ENCODE results near the gene KANSL1.

Gene KANSL1

DNA sequence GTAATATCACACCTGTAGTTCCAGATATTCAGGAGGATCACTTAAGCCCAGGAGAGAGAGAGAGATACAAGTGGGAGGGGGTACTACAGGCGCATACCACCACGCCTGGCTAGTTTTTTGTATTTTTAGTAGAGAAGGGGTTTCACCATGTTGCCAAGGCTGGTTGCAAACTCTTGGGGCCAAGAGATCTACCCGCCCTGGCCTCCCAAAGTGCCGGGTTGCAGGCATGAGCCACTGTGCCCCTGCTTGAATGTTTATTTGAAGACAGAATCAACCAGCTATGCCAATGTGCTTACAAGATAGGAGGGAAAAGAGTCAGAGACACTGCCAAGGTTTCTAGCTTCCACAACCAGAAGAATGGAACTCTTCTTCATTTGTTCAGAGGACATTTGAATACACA lies 106.4 kb downstream of the KANSL1 start:
- TF ChIP-seq YY1 (IDR thresholded peaks at IDR 0.05; ENCODE audit: low read depth) (no peak), CREB1 (IDR thresholded peaks at IDR 0.05; ENCODE audit: low read depth) (no peak)

- TF ChIP-seq CEBPB (IDR thresholded peaks at IDR 0.05) (no peak), TCF12 (IDR thresholded peaks at IDR 0.05; ENCODE audit: low read depth) (no peak), TAF1 (IDR thresholded peaks at IDR 0.05; ENCODE audit: low read depth) (no peak), NFIC (IDR thresholded peaks at IDR 0.05) (no peak), CREB1 (IDR thresholded peaks at IDR 0.05; ENCODE audit: low read depth) (no peak), USF1 (IDR thresholded peaks at IDR 0.05) (no peak), EP300 (IDR thresholded peaks at IDR 0.05; ENCODE audit: borderline replicate concordance) (no peak), MAX (IDR thresholded peaks at IDR 0.05) (no peak), TEAD4 (IDR thresholded peaks at IDR 0.05) (no peak), REST (IDR thresholded peaks at IDR 0.05; ENCODE audit: low read depth) (no peak), YY1 (IDR thresholded peaks at IDR 0.05; ENCODE audit: low read depth) (no peak), EGR1 (IDR thresholded peaks at IDR 0.05) (no peak)
Measured at GRCh38 chr17:46085522-46085921, 107.7 kb downstream of the KANSL1 start.

DNA sequence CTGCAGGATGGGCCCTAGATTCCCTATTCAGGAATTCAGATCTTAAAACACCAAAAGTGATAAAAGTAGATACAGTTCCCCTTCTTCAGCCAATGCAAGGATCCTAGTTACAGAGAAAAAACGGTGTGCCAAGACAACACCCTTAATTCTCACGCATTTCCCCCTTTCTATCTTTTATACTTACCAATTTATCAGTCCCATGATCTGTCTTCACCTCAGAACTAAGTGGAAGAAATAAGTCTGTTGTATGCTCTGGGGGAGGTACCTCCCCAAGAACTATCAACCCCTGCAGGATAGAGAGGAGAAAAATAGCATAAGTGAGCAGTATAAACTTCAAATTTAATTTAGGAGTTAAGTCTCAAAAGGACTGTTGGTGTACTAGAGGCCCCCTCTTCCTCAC lies 111.0 kb downstream of the KANSL1 start:
- TF ChIP-seq CEBPB (IDR thresholded peaks at IDR 0.05) (no peak), TEAD4 (IDR thresholded peaks at IDR 0.05) (no peak), REST (IDR thresholded peaks at IDR 0.05; ENCODE audit: low read depth) (no peak), FOXM1 (IDR thresholded peaks at IDR 0.05; ENCODE audit: borderline replicate concordance, low read depth) (no peak), NFIC (IDR thresholded peaks at IDR 0.05) (no peak), YY1 (IDR thresholded peaks at IDR 0.05; ENCODE audit: low read depth) (no peak), RAD21 (IDR thresholded peaks at IDR 0.05; ENCODE audit: low read depth) (no peak), USF1 (IDR thresholded peaks at IDR 0.05) (no peak), TAF1 (IDR thresholded peaks at IDR 0.05; ENCODE audit: low read depth) (no peak), EGR1 (IDR thresholded peaks at IDR 0.05) (no peak), ZBTB7A (IDR thresholded peaks at IDR 0.05; ENCODE audit: low read depth) (no peak), CREB1 (IDR thresholded peaks at IDR 0.05; ENCODE audit: low read depth) (no peak), TCF12 (IDR thresholded peaks at IDR 0.05; ENCODE audit: low read depth) (no peak)

- TF ChIP-seq NFIC (IDR thresholded peaks at IDR 0.05) (no peak), RAD21 (IDR thresholded peaks at IDR 0.05; ENCODE audit: low read depth) (no peak), TAF1 (IDR thresholded peaks at IDR 0.05; ENCODE audit: low read depth) (no peak), EP300 (IDR thresholded peaks at IDR 0.05; ENCODE audit: borderline replicate concordance) (no peak), YY1 (IDR thresholded peaks at IDR 0.05; ENCODE audit: low read depth) (no peak), REST (IDR thresholded peaks at IDR 0.05; ENCODE audit: low read depth) (no peak), CEBPB (IDR thresholded peaks at IDR 0.05) (no peak), ZBTB7A (IDR thresholded peaks at IDR 0.05; ENCODE audit: low read depth) (no peak), USF1 (IDR thresholded peaks at IDR 0.05) (no peak), MAX (IDR thresholded peaks at IDR 0.05) (no peak), FOXM1 (IDR thresholded peaks at IDR 0.05; ENCODE audit: borderline replicate concordance, low read depth) (no peak), TCF12 (IDR thresholded peaks at IDR 0.05; ENCODE audit: low read depth) (no peak), CREB1 (IDR thresholded peaks at IDR 0.05; ENCODE audit: low read depth) (no peak), TEAD4 (IDR thresholded peaks at IDR 0.05) (no peak), EGR1 (IDR thresholded peaks at IDR 0.05) (no peak)
Measured at GRCh38 chr17:46081018-46081320, 112.3 kb downstream of the KANSL1 start.
